Thyroid gland (tissue), 4 donors: Measurements from ENCODE around the gene FBXO4.

Source experiments
- CTCF ChIP-seq, 6 experiments: fragments of 200-600 bp in 3 of 6; fragments of 450-650 bp in 3 of 6; sonication (generic) in 3 of 6; IDR thresholded peaks; one replicate each; pipeline ENCODE4 v1.5.1; 2016 to 2019; ENCODE audit warnings: antibody characterized with exemption in 6 of 6, mild to moderate bottlenecking in 2 of 6, inconsistent platforms in 1 of 6, moderate library complexity in 1 of 6
- POLR2A ChIP-seq, 2 donors: fragments of 450-650 bp; IDR thresholded peaks; one replicate each; pipeline ENCODE4 v1.6.1; 2017; ENCODE audit warnings: antibody characterized with exemption in 2 of 2, mild to moderate bottlenecking in 2 of 2, moderate library complexity in 1 of 2

- TF ChIP-seq CTCF (IDR thresholded peaks at IDR 0.05): no peak
- TF ChIP-seq POLR2A (IDR thresholded peaks at IDR 0.05): no peak
These were observed 42.3 kb upstream of the FBXO4 start for GRCh38 chr5:41882765-41883164.
